ENCODE measurements around the gene ELP1. TPM values are rescaled to one million over a fixed set of nuclear protein-coding genes. Genes with fewer than 3 reads are reported as not detected.

ELP1 gene
- total RNA-seq, 1 experiment from 2014 or later = 27.9 TPM

DNA sequence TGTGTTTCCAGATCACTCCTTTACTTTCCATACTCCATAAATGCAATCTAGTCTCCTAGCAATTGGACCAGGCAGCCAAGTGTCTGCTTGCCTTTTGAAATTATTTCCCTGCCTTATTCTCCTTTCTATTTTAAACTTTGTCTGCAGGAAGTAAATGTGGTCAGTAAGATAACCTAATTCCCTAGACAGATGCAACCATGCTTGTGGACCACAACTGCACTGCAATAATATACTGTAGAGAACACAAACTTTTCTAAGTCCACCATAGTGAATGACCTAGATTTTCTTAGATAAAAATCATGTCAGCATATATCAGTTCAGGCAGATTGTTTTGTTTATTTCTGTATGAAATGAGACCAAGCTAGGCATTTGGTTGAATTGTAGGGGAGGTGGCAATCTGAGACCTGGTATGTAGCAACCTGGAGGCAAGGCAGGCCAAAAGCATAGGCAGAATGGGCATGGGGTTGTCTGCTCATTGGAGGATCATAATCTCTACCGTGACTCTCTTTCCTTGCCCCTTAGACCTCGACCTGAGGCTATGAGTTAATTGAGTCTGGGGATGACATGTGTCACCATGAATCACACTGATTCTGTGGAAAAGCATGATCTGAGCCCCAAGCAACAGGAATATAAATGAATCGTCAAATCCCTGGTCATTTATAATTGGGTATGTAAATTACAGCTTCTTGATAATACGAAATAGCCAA lies 98.8 kb downstream of the ELP1 start:
- Mint-ChIP-seq H3K27me3 (ENCODE audit: low read depth) (no peaks in the 10 kb centered on the region), H3K36me3 (no peaks in the 10 kb centered on the region), H3K4me1 (peaks cover 13% of the 10 kb centered on the region), H3K27ac (no peak overlapping the region), H3K4me3 (no peak overlapping the region), H3K9me3 (peaks cover 8% of the 10 kb centered on the region)
- no peak for TF ChIP-seq TCF7 (CRISPR knock-in tag; IDR thresholded peaks at IDR 0.05; ENCODE audit: low read depth)
- TF ChIP-seq GTF2I (CRISPR knock-in tag; conservative IDR thresholded peaks at IDR 0.05) = no peak
- TF ChIP-seq, protein P1, sequence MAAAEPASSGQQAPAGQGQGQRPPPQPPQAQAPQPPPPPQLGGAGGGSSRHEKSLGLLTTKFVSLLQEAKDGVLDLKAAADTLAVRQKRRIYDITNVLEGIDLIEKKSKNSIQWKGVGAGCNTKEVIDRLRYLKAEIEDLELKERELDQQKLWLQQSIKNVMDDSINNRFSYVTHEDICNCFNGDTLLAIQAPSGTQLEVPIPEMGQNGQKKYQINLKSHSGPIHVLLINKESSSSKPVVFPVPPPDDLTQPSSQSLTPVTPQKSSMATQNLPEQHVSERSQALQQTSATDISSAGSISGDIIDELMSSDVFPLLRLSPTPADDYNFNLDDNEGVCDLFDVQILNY (CRISPR knock-in tag; IDR thresholded peaks at IDR 0.05) = no peak
- no peak for TF ChIP-seq ZNF219 (CRISPR knock-in tag; IDR thresholded peaks at IDR 0.05; ENCODE audit: borderline replicate concordance)
- TF ChIP-seq, protein P2, sequence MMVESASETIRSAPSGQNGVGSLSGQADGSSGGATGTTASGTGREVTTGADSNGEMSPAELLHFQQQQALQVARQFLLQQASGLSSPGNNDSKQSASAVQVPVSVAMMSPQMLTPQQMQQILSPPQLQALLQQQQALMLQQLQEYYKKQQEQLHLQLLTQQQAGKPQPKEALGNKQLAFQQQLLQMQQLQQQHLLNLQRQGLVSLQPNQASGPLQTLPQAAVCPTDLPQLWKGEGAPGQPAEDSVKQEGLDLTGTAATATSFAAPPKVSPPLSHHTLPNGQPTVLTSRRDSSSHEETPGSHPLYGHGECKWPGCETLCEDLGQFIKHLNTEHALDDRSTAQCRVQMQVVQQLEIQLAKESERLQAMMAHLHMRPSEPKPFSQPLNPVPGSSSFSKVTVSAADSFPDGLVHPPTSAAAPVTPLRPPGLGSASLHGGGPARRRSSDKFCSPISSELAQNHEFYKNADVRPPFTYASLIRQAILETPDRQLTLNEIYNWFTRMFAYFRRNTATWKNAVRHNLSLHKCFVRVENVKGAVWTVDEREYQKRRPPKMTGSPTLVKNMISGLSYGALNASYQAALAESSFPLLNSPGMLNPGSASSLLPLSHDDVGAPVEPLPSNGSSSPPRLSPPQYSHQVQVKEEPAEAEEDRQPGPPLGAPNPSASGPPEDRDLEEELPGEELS (CRISPR knock-in tag; IDR thresholded peaks at IDR 0.05) = no peak
- no peak for TF ChIP-seq MAX (CRISPR knock-in tag; IDR thresholded peaks at IDR 0.05)
- no peak for TF ChIP-seq TEAD4 (CRISPR knock-in tag; IDR thresholded peaks at IDR 0.05)
- DNase-seq (ENCODE audit: low spot score) (no peak), ATAC-seq (no peak)
- POLR2A ChIA-PET = no interaction called here
- CTCF ChIA-PET = no interaction called here

DNA sequence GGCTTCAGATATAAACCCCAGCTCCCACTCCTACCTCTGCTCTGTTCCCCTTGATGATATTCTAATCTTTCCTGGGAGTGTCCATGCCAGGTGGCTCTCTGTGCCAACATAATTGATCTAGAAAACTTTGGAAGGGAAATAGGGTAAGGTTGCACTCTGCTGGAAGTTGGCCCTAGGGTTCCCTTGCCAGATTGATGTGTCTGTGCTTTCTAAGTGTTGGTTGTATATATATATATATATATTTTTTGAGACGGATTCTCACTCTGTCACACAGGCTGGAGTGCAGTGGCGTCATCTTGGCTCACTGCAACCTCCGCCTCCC lies 101.8 kb downstream of the ELP1 start:
- TF ChIP-seq ARID4B (CRISPR knock-in tag; IDR thresholded peaks at IDR 0.05; ENCODE audit: borderline replicate concordance) (no peak), EMX1 (CRISPR knock-in tag; IDR thresholded peaks at IDR 0.05) (no peak), ELF4 (CRISPR knock-in tag; IDR thresholded peaks at IDR 0.05; ENCODE audit: low read depth) (no peak), CBFB (CRISPR knock-in tag; IDR thresholded peaks at IDR 0.05; ENCODE audit: low read depth) (no peak)
- H3K4me3 Mint-ChIP-seq = no peak overlapping the region
- no peaks in the 10 kb centered on the region for H3K27me3 Mint-ChIP-seq (ENCODE audit: low read depth)
- CTCF ChIA-PET = no interaction called here
- ATAC-seq (no peak), DNase-seq (ENCODE audit: low spot score) (no peak)
- H3K9me3 Mint-ChIP-seq = peaks cover 3% of the 10 kb centered on the region; the same call in 1 of the 2 replicates
- H3K36me3 Mint-ChIP-seq = no peaks in the 10 kb centered on the region
- H3K27ac Mint-ChIP-seq = no peak overlapping the region
- H3K4me1 Mint-ChIP-seq = peaks cover 13% of the 10 kb centered on the region
- POLR2A ChIA-PET = no interaction called here

GRCh38 chr9:108831496-108832178 lies 102.3 kb downstream of the ELP1 start:
- POLR2A ChIA-PET = no interaction called here
- ATAC-seq (no peak), DNase-seq (ENCODE audit: low spot score) (no peak)
- H3K9me3 Mint-ChIP-seq = peaks cover 3% of the 10 kb centered on the region; the same call in 1 of the 2 replicates
- CTCF ChIA-PET = no interaction called here
- no peaks in the 10 kb centered on the region for H3K27me3 Mint-ChIP-seq (ENCODE audit: low read depth)
- H3K4me1 Mint-ChIP-seq = peaks cover 11% of the 10 kb centered on the region
- H3K36me3 Mint-ChIP-seq = no peaks in the 10 kb centered on the region
- no peak overlapping the region for H3K27ac Mint-ChIP-seq
- H3K4me3 Mint-ChIP-seq = no peak overlapping the region
- TF ChIP-seq JUN (CRISPR knock-in tag; IDR thresholded peaks at IDR 0.05) = no peak
- TF ChIP-seq ESRRA (CRISPR knock-in tag; IDR thresholded peaks at IDR 0.05; ENCODE audit: borderline replicate concordance) = no peak
- no peak for TF ChIP-seq CREM (CRISPR knock-in tag; IDR thresholded peaks at IDR 0.05)
- TF ChIP-seq MLX (CRISPR knock-in tag; IDR thresholded peaks at IDR 0.05) = no peak
- TF ChIP-seq, protein P3, sequence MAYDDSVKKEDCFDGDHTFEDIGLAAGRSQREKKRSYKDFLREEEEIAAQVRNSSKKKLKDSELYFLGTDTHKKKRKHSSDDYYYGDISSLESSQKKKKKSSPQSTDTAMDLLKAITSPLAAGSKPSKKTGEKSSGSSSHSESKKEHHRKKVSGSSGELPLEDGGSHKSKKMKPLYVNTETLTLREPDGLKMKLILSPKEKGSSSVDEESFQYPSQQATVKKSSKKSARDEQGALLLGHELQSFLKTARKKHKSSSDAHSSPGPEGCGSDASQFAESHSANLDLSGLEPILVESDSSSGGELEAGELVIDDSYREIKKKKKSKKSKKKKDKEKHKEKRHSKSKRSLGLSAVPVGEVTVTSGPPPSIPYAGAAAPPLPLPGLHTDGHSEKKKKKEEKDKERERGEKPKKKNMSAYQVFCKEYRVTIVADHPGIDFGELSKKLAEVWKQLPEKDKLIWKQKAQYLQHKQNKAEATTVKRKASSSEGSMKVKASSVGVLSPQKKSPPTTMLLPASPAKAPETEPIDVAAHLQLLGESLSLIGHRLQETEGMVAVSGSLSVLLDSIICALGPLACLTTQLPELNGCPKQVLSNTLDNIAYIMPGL (CRISPR knock-in tag; IDR thresholded peaks at IDR 0.05) = no peak
- TF ChIP-seq, protein P4, sequence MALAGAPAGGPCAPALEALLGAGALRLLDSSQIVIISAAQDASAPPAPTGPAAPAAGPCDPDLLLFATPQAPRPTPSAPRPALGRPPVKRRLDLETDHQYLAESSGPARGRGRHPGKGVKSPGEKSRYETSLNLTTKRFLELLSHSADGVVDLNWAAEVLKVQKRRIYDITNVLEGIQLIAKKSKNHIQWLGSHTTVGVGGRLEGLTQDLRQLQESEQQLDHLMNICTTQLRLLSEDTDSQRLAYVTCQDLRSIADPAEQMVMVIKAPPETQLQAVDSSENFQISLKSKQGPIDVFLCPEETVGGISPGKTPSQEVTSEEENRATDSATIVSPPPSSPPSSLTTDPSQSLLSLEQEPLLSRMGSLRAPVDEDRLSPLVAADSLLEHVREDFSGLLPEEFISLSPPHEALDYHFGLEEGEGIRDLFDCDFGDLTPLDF (CRISPR knock-in tag; IDR thresholded peaks at IDR 0.05) = no peak
- no peak for TF ChIP-seq HMGA2 (CRISPR knock-in tag; IDR thresholded peaks at IDR 0.05)

Data from WTC11 (cell line).